Smooth muscle cell (in vitro differentiated cells): ENCODE results near the gene SLC12A6. TPM values are rescaled to one million over a fixed set of nuclear protein-coding genes. Genes with fewer than 3 reads are reported as not detected.
A peak's percentile ranks its signal among the peaks of the same experiment; 100 is the strongest.

Source experiments
- DNase-seq: peaks from one replicate; lab custom pipeline; 2025; ENCODE audit not compliant: unreplicated experiment; lab: John Stamatoyannopoulos, UW
- H2AFZ ChIP-seq: fragments of 200-600 bp; sonication (generic); 2 replicates; pipeline ENCODE4 v1.6.0; 2016; ENCODE audit warnings: antibody characterized with exemption, low read depth, mild to moderate bottlenecking
- H3F3A ChIP-seq: fragments of 200-600 bp; sonication (generic); 2 replicates; pipeline ENCODE4 v1.6.0; 2017; ENCODE audit warnings: antibody characterized with exemption, low read depth
- H3K27ac ChIP-seq: fragments of 200-600 bp; sonication (generic); 2 replicates; pipeline ENCODE4 v1.5.1; 2016; ENCODE audit warnings: low read depth, mild to moderate bottlenecking
- H3K27me3 ChIP-seq: fragments of 200-600 bp; sonication (generic); 2 replicates; pipeline ENCODE4 v1.6.1; 2016; ENCODE audit warnings: low read depth, mild to moderate bottlenecking
- H3K36me3 ChIP-seq: fragments of 200-600 bp; sonication (generic); 2 replicates; pipeline ENCODE4 v1.5.1; 2016; ENCODE audit warnings: low read depth
- H3K4me1 ChIP-seq: fragments of 200-600 bp; sonication (generic); 2 replicates; pipeline ENCODE4 v1.5.1; 2016; ENCODE audit warnings: low read depth
- H3K4me2 ChIP-seq: fragments of 200-600 bp; sonication (generic); 2 replicates; pipeline ENCODE4 v1.6.0; 2016; ENCODE audit warnings: mild to moderate bottlenecking
- H3K4me3 ChIP-seq: fragments of 200-600 bp; sonication (generic); 2 replicates; pipeline ENCODE4 v1.5.1; 2016; ENCODE audit warnings: mild to moderate bottlenecking
- H3K79me2 ChIP-seq: fragments of 200-600 bp; sonication (generic); 2 replicates; pipeline ENCODE4 v1.6.0; 2016; ENCODE audit warnings: low read depth, mild to moderate bottlenecking
- H3K9ac ChIP-seq: fragments of 200-600 bp; sonication (generic); 2 replicates; pipeline ENCODE4 v1.6.0; 2016; ENCODE audit warnings: low read depth
- H3K9me3 ChIP-seq: fragments of 200-600 bp; sonication (generic); replicated peaks from 2 replicates; pipeline ENCODE4 v1.5.1; 2016; ENCODE audit warnings: low read depth
- H4K20me1 ChIP-seq: fragments of 200-600 bp; sonication (generic); 2 replicates; pipeline ENCODE4 v1.6.0; 2016; ENCODE audit warnings: low read depth
- whole genome bisulfite sequencing: methylation state at CpG from one replicate; pipeline ENCODE4 v1.1.7; 2016; ENCODE audit warnings: low lambda C conversion rate; 5-methylcytosine and 5-hydroxymethylcytosine counted together
- polyA plus RNA-seq: library from polyadenylated mRNA; unstranded; fragments of >200 nt; fragmentation: Nextera tagmentation; extraction: Ambion mirVana; gene quantifications from 2 replicates; pipeline ENCODE4 v1.2.1, GENCODE V29; 2016
- total RNA-seq: library from RNA; depleted of rRNA; stranded (reverse); fragments of >200 nt; gene quantifications from 2 replicates; pipeline ENCODE4 v1.2.3, GENCODE V29; 2014
- TF ChIP-seq, protein P1 (sequence below): fragments of 200-600 bp; sonication (generic); IDR thresholded peaks from 2 replicates; pipeline ENCODE4 v1.5.1; 2017; ENCODE audit warnings: borderline replicate concordance, mild to moderate bottlenecking, antibody characterized with exemption; ENCODE audit not compliant: insufficient read depth, poor library complexity, severe bottlenecking

Gene SLC12A6
- total and polyA plus RNA-seq, 2 experiments from 2014 or later, result 3.0 to 11.3 TPM

- Histone ChIP-seq H3K4me2 (peak overlapping the region; percentile 88), H3K9ac (no peak overlapping the region), H3K9me3 (no peaks in the 10 kb centered on the region), H3K79me2 (peaks cover 24% of the 10 kb centered on the region), H3K27me3 (no peaks in the 10 kb centered on the region), H3K4me1 (peaks cover 8% of the 10 kb centered on the region), H3K4me3 (peak overlapping the region; percentile 70), H3F3A (peaks cover 14% of the 10 kb centered on the region), H4K20me1 (no peaks in the 10 kb centered on the region), H2AFZ (no peak overlapping the region), H3K36me3 (no peaks in the 10 kb centered on the region), H3K27ac (no peak overlapping the region)
- no peak for DNase-seq
- 92% methylated on average over 15 of the region's 15 CpGs for WGBS
- TF ChIP-seq, protein P1, sequence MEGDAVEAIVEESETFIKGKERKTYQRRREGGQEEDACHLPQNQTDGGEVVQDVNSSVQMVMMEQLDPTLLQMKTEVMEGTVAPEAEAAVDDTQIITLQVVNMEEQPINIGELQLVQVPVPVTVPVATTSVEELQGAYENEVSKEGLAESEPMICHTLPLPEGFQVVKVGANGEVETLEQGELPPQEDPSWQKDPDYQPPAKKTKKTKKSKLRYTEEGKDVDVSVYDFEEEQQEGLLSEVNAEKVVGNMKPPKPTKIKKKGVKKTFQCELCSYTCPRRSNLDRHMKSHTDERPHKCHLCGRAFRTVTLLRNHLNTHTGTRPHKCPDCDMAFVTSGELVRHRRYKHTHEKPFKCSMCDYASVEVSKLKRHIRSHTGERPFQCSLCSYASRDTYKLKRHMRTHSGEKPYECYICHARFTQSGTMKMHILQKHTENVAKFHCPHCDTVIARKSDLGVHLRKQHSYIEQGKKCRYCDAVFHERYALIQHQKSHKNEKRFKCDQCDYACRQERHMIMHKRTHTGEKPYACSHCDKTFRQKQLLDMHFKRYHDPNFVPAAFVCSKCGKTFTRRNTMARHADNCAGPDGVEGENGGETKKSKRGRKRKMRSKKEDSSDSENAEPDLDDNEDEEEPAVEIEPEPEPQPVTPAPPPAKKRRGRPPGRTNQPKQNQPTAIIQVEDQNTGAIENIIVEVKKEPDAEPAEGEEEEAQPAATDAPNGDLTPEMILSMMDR, result no peak
These were observed 4.0 kb upstream of the SLC12A6 start for GRCh38 chr15:34341381-34342212.

- no peaks in the 10 kb centered on the region for H4K20me1 ChIP-seq
- no peaks in the 10 kb centered on the region for H3K9me3 ChIP-seq
- peak overlapping the region; percentile 92 for H3K27ac ChIP-seq
- H3K27me3 ChIP-seq, result no peaks in the 10 kb centered on the region
- H3K4me3 ChIP-seq, result no peak overlapping the region
- peaks cover 14% of the 10 kb centered on the region for H3F3A ChIP-seq
- no peak overlapping the region for H2AFZ ChIP-seq
- 93% methylated on average over 3 of the region's 3 CpGs for WGBS
- no peaks in the 10 kb centered on the region for H3K36me3 ChIP-seq
- peaks cover 24% of the 10 kb centered on the region for H3K79me2 ChIP-seq
- peaks cover 8% of the 10 kb centered on the region for H3K4me1 ChIP-seq
- no peak for DNase-seq
- no peak overlapping the region for H3K4me2 ChIP-seq
- TF ChIP-seq, protein P1, result no peak
- no peak overlapping the region for H3K9ac ChIP-seq
These were observed 2.4 kb upstream of the SLC12A6 start for GRCh38 chr15:34339946-34340345.

- DNase-seq, result no peak
- no peaks in the 10 kb centered on the region for H3K27me3 ChIP-seq
- peak overlapping the region; percentile 91 for H3K4me3 ChIP-seq
- H3K9ac ChIP-seq, result peak overlapping the region; percentile 77
- H3K27ac ChIP-seq, result peak overlapping the region; percentile 92
- H3K36me3 ChIP-seq, result no peaks in the 10 kb centered on the region
- TF ChIP-seq, protein P1, result no peak
- peaks cover 24% of the 10 kb centered on the region for H3K79me2 ChIP-seq
- WGBS, result 44% methylated on average over 16 of the region's 16 CpGs
- peak overlapping the region; percentile 91 for H3K4me2 ChIP-seq
- peak overlapping the region; percentile 57 for H2AFZ ChIP-seq
- peaks cover 8% of the 10 kb centered on the region for H3K4me1 ChIP-seq
- H4K20me1 ChIP-seq, result no peaks in the 10 kb centered on the region
- H3F3A ChIP-seq, result peaks cover 14% of the 10 kb centered on the region
- no peaks in the 10 kb centered on the region for H3K9me3 ChIP-seq
These were observed 766 bp upstream of the SLC12A6 start for GRCh38 chr15:34338347-34338746.
